HG03139 (cell line): ENCODE results near the gene RAB3B.

Experiments used
- ATAC-seq: cut with Tn5 transposase; IDR thresholded peaks from one replicate; pipeline ENCODE4 v1.9.1; 2021; ENCODE audit not compliant: unreplicated experiment

RAB3B gene

DNA sequence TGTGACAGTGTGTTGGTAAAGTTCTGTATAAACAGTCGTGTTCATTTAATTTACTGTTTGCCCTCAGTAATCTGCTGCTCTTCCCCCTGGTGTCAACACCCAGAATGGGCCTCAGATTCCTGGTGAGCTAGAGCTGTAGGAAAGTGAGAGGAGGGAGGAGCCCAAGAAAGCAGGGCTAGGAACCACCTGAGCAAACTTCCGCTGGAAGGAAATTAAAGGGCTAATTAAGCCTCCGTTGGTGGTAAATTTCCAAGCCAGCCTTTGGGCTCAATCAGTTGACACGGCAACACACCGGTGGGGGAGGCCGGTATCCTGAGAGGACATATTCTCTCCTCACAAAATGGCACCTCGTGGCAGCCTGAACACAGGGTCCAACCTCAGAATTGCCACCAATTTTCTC, 32.9 kb downstream of the RAB3B start:
- no peak for ATAC-seq

DNA sequence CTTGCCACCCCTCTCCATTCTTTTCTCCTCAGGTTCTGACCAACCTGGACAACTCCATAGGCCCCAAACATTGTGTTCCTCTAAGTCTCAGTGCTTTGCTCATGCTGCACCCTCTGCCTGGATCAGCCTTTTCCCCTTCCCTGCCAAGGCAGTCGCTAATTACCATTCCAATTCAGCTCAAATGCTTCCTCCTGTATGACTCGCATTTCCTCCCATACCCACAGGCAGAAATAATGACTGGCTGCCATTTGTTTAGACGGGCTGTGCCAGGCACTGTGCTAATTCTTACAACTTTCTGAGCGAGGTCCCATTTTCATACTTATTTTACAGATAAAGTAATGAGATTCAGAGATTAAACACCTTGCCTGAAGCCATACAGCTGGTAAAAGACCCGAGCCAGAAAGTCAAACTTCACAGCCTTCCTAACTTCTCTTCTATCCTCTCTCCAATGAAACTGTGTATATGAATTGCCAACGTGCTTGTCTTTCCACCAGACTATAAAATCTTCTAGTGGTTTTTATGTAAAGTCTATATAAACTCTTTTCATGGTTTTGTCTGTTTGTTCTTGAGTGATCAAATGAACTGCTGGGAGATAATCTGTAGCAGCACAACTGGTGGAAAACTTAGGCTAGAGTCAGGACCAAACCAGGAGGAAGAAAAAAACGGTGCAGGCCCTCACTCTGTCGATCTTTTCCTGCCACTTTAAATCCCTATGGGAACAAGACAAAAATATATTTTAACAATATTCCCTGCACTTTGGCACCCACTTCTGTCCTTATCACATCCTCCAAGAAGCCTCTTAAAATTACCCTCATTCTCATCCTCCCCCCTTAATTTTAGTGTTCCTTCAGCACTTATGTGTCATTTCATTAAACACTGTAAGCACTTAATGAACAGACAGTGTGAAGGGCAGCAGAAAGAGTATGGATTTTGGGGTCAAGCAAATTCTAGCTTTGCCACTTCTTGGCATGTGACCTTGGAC, 33.7 kb downstream of the RAB3B start:
- ATAC-seq: no peak

DNA sequence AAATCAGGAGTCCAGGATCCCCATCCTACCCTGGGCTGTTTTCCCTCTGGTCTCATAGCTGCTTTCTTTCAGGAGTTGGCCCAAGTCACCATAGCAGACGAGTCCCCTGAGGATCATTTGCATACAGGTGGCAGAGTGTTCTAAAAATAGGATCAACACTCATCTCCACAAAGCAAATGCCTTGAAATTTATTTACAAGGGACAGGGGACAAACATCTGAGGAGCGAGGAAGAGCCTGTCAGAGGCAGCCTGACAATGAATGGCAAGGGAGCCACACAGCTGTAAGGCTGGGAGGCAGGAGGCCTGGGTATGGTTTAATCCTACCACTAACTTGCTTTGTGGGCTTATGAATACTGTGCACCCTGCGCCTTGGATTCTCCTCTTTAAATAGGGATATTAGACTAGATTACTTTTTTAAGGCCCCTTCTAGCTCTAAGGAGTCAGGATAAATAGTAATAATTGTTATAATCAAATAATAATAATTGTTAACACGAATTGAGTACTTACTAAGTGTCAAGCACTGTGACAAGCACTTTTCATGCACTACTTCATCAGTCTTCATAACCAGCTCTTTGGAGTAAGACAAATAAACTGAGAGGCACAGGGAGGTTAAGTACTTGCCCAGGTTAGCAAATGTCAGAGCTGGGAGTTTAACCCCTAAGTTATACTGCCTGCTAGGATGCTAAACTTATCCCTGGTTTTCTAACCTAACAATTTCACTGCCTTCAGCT, 34.5 kb downstream of the RAB3B start:
- no peak for ATAC-seq

DNA sequence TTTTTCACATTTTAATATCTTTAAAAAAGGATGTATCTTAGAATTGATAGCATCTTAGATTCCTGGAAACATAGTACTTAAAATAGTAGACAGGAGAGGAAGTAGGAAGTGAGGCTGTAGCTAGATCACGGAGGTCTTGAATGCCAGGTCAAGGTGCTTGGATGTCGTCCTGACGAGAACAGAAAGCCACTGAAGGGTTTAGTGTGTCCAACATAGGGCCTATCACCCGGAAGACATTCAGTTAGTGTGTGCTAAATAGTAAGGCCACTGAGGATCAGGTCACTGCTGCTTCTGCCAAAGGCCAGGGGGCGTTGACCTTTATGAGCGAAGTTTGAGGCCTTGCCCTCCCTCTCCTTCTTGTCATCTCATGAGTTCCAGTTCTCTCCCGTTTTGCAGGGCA, 35.7 kb downstream of the RAB3B start:
- no peak for ATAC-seq

DNA sequence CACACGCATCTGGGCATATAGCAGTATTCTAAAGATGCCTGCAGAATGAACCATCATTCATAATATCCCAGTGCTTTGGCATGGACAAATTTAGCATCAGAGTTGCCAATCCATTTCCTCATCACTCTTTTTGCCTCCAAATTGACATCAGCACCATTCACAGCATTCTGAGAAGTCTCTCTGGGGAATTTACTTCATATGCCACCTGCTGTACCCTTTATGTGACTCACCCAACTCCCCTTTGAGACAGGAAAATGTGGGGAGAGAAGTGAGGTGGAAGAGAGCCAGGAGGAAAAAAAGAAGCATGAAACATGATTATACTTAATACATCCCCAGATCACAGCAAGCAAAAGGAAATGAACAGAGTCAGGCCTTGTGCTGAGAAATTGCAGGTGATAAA, 37.4 kb downstream of the RAB3B start:
- ATAC-seq: no peak

DNA sequence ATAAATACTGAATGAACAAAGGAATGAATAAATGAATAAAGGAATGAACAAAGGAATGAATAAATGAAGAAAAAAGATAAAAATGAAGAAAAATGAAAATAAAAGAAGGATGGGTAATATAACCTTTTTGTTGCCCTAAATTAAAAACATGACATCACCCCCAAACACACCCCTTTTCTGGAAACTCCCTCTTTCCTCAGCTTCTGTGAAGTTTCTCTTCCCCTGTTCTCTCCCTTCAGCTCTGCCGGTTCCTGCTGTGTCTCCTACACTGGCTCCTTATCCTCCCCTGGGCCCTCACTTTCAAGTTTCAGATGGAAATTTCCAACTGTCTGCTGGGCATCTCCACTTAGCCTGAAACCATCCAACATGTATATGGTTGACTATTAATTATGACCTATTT, 37.9 kb downstream of the RAB3B start:
- no peak for ATAC-seq

DNA sequence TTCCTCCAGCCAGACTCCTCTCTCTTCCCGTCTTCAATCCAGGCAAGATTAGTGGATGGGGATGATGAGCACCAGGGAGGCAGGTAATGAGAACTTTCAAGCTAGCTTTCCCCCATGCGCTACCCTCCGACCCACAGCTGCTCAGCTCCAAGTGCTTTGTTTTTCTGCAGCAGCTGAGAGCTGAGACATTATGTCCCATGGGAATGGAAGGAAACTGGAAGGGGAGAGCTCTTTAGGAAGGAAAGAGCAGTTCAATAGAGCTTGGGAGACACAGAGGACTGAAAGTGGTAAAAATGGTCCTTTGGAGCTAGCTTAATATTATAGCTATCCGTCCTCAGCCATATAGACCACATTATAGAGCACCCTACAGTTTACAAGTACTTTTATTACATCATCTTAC, 39.8 kb downstream of the RAB3B start:
- ATAC-seq: no peak

DNA sequence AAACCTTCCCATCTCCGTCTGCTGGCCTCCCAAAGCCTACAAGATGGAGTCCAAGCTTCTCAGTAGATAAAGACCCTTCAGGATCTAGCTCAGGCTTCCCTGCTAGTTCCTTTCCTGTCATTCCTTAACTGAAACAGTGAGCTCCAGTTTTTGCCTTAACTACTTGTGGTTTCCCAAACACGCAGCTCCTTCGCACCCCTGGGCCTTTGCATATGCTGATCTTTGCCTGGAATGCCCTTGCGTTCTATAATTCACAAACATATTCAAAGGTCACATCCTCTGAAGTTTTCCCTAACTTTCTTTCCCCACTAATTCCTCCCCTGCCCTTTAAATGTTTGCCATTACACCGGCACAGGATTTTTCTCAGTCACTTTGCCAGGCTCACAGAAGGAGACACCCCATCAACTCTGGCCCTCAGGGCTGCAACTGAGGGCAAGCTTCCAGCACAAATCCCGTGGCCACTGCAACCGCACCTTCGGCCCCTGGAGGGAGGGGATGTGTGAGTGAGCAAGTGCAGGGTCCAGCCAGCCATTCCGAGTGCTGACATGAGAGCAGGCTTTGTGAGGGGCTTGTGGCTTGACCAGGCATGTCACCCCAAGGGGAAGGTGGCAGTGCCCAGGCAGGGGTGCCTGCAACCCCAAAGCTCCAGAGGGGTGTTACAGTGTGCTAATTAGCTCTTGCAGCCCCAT, 41.3 kb downstream of the RAB3B start:
- no peak for ATAC-seq

DNA sequence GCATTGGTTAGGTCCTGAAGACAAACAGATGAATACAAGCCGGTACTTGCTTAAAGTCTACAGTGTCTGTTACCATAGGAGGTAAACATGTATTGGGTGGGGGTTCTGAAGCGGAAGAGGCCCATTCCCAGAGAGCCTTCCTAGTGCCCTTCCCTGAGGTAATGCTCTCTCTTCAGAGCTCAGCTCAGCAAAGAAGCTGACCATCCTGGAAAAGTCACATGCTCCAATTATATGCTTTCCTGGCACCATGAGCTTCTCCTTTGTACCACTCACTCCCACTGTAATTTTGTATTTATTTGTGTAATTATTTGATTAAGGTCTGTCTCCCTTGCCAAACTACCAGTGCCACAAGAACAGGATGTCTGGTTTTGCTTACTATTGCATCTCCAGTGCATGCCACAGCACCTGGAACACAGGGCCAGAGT, 42.0 kb downstream of the RAB3B start:
- ATAC-seq: no peak

DNA sequence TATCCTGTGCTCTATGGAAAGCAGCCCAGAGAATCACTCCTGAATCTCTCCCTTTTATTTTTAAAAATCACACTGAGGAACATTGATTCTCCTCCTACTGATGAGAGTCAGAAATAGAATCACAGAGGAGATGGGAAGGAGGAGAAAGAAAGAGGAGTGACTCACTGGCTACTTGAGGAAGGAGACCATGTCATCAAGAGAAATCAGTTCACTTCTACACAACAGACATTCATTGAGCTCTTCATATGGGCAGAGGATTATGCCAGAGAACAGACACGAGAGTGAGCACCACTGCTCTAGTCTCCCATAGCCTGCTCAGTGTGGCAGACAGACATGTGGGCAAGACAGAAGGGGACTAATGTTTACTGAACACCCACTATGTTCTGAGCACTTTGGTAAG, 44.2 kb downstream of the RAB3B start:
- ATAC-seq: no peak

DNA sequence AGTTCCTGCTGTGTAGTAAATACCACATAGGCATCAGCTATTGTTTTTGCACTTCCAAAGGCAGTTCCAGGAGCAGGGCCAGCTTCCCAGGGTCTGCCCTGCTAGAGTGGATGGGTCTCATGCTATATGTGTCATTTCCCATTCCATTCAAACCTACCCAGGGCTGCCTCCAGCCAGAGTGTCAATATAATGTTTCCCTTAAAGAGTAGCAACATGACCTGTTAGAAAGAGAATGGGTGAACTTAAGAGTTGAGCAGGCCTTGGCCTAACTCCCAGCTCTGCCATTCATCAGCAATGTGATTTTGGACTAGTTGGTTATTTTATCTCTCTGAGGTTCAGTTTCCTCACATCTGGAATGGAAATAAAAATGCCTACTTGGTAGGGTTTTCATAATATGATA, 44.9 kb downstream of the RAB3B start:
- ATAC-seq: no peak

DNA sequence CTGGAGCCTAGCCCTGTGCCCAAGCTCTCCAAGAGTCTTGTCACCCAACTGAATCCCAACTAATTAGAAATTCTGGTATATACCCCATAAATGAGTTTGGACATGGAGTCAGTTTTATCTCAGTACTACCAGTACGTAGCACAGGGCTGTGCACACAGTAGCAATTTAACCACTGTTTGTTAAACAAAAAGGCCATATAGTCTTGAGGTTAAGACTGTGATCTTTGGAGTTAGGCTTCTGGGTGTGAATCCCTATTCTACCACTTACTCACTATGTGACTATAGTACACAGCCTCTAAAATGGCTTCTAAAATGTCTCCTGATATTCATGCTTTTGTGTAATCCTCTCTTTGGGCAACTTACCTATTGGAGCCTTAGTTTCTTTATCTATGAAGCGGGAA, 48.2 kb downstream of the RAB3B start:
- ATAC-seq: no peak

DNA sequence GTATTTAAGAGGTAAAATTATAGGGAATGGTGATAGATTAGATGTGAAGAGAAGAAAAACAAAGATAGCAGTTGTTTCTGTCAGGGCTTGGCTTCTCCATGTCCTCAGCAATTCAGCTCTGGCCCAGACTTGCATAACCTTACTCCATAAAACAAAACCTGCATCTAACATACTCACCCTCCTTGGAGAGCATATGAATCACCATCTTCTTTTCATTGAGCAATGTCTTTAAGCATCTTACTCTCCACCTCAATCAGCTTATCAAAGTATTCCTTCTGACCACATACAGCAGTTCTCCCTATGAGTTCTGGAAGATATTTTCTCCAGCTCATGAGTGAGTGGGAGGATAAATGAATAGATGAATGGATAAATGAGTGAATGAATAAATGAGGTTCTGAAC, 49.0 kb downstream of the RAB3B start:
- no peak for ATAC-seq

DNA sequence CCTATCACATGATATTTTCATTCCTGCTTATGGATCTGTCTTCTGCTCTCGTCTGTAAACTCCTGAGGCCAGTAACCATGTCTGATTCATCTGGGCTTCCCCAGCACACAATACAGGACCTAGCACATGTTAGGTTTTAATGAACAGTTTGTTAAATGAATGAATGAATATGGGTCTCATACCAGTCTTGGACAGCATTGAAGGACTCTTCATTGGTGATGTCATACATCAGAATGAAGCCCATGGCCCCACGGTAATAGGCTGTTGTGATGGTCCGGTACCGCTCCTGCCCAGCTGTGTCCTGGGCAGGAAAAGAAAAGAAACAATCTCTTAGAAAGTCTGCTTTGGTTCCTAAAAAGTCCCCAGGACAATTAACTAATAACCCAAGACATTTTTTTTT, 53.4 kb downstream of the RAB3B start:
- ATAC-seq: no peak

DNA sequence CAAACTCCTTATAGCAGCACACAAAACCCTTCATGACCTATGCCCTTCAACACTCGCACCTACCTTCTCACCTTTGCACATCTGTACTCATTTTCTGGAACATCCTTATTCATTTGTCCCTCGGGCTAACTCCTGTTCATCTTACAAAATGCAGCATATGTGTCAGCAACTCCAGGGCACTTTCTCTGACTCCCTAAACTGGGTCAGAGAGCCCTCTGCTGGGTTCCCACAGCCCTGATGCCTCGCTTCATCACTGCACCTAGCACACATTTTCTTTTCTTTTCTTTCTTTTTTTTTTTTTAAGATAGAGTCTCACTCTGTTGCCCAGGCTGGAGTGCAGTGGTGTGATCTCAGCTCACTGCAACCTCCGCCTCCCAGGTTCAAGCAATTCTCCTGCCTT, 54.0 kb downstream of the RAB3B start:
- ATAC-seq: no peak

DNA sequence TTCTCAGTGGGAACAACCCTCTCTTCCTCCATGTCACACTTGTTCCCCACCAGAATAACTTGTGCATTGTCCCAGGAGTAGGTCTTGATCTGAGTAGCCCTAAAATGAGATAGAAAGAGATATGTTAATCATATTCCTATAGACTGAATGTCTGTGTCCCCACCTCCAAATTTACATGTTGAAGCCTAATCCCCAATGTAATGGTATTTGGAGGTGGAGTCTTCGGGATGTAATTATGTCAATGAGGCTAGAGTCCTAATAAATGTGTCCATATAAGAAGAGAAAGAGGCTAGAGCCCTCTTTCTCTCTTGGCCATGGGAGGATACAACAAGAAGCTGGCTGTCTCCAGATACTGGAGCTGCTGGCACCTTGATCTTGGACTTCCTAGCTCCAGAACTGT, 57.2 kb downstream of the RAB3B start:
- ATAC-seq: no peak

DNA sequence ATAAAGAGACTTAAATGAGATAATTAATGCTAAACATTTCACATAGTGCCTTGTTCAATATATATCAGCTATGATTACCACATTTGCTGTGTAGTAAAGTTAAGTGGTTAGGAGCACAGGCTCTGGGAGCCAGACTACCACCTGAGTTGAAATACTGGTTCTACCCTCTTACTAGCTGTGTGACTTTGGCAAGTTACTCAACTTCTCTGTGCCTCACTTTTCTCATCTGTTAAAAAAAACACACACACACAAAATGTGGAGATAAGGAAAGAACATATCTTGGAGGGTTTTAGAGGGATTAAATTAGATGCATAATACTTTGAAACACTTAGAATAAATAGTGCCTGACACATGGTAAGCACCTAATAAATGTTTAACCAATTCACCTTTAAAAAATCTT, 60.2 kb downstream of the RAB3B start:
- ATAC-seq: no peak

DNA sequence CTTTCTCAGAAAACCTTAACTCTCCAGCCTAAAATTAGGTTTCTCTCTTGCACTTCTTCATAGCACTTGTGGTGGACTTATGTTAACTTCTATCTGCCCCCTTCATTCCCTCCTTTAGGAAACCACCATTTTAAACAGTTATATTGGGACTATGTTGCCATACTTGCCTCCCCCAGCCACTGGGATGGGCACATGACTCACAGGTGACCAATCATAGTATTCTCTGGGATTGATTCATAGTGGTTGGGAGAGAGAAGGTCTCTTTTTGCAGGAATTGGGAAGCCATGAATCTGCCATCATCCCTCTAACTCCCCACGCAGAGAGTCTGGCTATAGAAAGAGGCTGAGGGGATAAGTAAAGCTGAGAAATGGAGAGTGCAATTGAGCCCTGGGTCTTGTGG, 61.6 kb downstream of the RAB3B start:
- ATAC-seq: no peak

DNA sequence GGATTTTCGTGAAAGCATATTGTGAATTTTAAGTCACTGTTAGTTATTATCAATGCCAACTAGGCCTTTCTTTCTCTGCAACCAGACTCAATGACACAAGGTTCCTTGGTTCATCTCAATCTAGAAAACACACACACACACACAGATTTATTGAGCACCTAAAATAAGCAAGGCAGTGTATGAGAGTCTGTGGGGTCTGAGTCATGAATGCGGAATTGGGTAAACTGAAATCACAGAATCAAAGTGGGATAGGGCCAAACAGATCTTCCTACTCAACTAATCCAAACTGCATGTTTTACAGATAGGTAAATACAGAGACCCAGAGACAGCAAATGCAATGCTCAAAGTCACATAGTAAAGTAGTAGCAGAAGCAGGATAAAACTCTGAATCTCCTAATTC, 63.5 kb downstream of the RAB3B start:
- ATAC-seq: no peak

DNA sequence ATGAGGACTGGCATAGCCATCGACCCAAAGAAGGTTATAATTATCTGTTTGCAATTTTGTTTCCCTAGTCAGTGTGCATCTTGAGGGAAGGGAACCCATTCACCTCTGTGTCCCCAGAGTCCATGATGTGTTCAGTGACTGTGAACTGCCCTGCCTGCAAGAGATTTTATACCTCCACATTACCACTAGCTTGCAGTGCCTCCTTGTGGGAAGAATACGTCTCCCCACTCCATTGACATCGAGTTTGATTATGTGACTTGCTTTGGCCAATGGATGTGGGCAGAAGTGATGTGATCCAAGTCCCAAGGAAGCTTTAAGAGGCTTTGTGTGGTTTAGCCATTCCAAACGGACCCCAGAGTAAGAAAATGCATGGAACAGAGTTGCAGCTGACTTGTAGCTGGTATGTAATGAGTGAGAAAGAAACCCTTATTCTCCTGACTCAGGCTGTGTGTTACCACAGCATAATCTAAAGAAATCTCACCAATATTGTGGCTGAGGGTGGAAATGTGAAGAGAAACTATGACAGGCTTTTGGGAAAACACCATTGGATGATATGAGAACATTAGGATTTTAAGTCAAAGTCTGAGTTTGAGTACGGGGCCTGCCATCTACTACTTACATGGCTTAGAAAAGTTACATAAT, 64.2 kb downstream of the RAB3B start:
- no peak for ATAC-seq

DNA sequence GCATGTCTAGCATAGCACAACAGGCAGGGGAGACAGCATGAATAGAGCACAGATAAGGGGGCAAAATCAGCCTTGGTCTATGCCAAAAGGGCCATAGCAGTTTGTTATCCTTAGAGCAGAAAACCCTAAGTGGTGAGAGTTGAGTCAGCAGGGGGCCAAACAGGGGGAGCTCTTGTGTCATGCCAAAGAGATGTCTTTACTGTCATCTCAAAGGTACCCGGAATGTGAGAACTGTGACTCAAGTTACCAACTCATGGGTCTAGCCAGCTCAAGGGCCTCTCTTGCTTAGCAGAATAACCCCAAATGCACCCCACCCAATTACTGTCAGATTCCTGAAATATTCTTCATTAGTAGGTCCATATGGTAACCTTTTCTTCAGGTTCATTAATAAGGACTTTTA, 66.0 kb downstream of the RAB3B start:
- no peak for ATAC-seq
